Right renal cortex interstitium (tissue), 3 donors: ENCODE data around the gene CYP46A1. TPM values are rescaled to one million over a fixed set of nuclear protein-coding genes. Genes with fewer than 3 reads are reported as not detected.

Source experiments
- DNase-seq, 3 donors: peaks; one replicate each; pipeline ENCODE4 v3.0.0-alpha.2; 2013; ENCODE audit warnings: low read depth in 3 of 3, low spot score in 2 of 3
- polyA plus RNA-seq, 3 donors: library from polyadenylated mRNA; unstranded; fragments of 120-200 nt; gene quantifications; one replicate each; pipeline ENCODE4 v1.2.1, GENCODE V29; 2013; ENCODE audit not compliant: insufficient read length in 3 of 3

The CYP46A1 gene
- polyA plus RNA-seq, 3 donors: 1.1 to 1.6 (median 1.4) TPM

GRCh38 chr14:99686557-99687283, 2.6 kb downstream of the CYP46A1 start:
- no peak for DNase-seq

GRCh38 chr14:99687284-99688209, 3.4 kb downstream of the CYP46A1 start:
- no peak for DNase-seq

- no peak for DNase-seq
Observed at GRCh38 chr14:99688210-99688581, 4.1 kb downstream of the CYP46A1 start.

- no peak for DNase-seq
Observed at GRCh38 chr14:99688629-99689028, 4.5 kb downstream of the CYP46A1 start.

- no peak for DNase-seq
Observed at GRCh38 chr14:99689266-99690236, 5.5 kb downstream of the CYP46A1 start.

- DNase-seq: no peak
Observed at GRCh38 chr14:99690636-99691035, 6.5 kb downstream of the CYP46A1 start.

- DNase-seq: no peak
Observed at GRCh38 chr14:99691111-99691885, 7.2 kb downstream of the CYP46A1 start.

GRCh38 chr14:99693918-99694317, 9.8 kb downstream of the CYP46A1 start:
- no peak for DNase-seq

- no peak for DNase-seq
Observed at GRCh38 chr14:99696929-99697328, 12.8 kb downstream of the CYP46A1 start.

GRCh38 chr14:99698236-99698635, 14.1 kb downstream of the CYP46A1 start:
- DNase-seq: no peak

- no peak for DNase-seq
Observed at GRCh38 chr14:99698642-99699041, 14.5 kb downstream of the CYP46A1 start.

GRCh38 chr14:99699085-99699760, 15.1 kb downstream of the CYP46A1 start:
- DNase-seq: no peak

GRCh38 chr14:99699861-99700260, 15.8 kb downstream of the CYP46A1 start:
- no peak for DNase-seq

- DNase-seq: no peak
Observed at GRCh38 chr14:99700379-99700778, 16.3 kb downstream of the CYP46A1 start.

GRCh38 chr14:99701260-99701659, 17.2 kb downstream of the CYP46A1 start:
- no peak for DNase-seq

GRCh38 chr14:99702115-99702514, 18.0 kb downstream of the CYP46A1 start:
- no peak for DNase-seq

GRCh38 chr14:99703381-99703780, 19.3 kb downstream of the CYP46A1 start:
- no peak for DNase-seq

- no peak for DNase-seq
Observed at GRCh38 chr14:99704037-99704436, 19.9 kb downstream of the CYP46A1 start.

GRCh38 chr14:99706107-99706900, 22.2 kb downstream of the CYP46A1 start:
- no peak for DNase-seq
